GM11168 (cell line): Measurements from ENCODE around the gene WDR45B.

Experiments used
- in situ Hi-C: fragments of 300-500 bp; cut with MboI; formaldehyde crosslinking; loops from one replicate; pipeline ENCODE4 v1.12.0; 2022; ENCODE audit warnings: low sequenced_read_pairs; ENCODE audit not compliant: unreplicated experiment

The WDR45B gene

DNA sequence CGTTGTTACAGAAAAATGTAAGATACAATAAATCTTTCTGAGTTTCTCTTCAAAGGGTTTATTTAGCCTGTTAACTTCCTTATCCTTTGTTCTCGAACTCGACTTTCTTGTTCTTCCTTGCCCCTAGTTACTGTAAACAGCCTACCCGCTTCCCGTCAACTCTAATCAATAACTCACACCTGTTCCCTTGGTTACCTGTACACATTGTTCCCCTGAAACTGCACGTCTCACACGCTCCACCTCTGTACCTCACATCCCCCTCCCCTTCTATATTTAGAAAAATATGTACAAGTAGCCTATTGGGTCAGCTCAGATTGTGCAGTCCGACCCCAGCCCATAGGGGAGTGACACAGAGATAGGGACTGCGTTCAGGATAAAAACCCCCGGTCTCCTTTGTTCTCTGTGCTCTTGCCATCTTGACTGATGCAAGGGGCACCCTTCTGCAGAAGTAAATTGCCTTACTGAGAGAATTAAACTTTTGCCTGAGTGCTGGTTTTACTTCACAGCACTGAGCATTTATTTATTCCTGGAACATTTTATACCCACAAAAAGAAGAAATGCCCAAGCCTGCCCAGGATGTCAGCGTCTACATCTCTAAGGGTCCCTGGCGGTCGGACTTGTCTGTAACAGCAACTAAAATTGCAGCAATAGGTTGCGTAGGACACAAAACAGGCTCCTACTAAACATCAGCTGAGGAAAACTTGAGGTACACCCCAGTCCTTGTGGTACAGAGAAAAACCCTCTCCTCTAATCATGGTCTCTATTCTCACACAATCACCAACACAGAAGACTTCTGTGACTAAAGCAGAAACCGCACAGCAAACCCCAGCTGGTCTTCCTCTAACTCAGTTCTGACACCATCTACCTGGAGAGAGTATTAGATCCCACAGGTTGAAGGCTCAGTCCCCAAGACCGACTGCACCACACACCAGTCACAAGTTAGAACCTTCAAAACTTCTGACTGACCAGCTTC, 11.3 kb downstream of the WDR45B start:
- in situ Hi-C loops: no loop called here

DNA sequence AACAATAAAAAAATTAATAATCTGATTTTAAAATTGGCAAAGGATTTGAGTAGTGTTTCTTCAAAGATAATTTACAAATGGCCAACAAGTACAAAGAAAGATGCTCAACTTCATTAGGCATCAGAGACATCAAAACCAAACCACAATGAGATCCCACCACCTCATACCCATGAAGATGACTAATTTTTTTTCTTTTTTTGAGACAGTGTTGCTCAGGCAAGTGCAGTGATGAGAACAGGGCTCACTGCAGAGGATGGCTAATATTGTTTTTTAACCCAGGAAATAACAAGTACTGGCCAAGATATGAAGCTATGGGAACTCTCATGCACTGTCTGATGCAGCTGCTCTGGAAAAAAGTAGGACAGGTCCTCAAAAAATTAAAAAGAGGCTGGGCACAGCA, 14.9 kb downstream of the WDR45B start:
- in situ Hi-C loops: no loop called here

DNA sequence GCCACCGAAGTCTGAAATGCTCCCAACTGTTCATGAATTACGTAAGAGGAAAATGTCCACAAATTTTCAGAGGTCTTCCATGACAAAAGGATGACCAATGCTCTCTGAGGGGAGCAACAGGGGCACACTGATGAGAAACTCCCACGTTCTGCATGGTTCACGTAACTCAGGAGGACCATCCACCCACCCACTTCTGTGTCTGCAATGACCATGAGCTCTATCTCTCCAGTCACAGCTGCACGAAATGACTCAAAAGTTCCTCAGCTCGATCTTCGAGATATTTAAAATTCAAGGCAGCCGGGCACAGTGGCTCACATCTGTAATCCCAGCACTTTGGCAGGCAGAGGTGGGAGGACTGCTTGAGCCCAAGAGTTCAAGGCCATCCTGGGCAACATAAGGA, 15.8 kb downstream of the WDR45B start:
- in situ Hi-C loops: no loop called here

DNA sequence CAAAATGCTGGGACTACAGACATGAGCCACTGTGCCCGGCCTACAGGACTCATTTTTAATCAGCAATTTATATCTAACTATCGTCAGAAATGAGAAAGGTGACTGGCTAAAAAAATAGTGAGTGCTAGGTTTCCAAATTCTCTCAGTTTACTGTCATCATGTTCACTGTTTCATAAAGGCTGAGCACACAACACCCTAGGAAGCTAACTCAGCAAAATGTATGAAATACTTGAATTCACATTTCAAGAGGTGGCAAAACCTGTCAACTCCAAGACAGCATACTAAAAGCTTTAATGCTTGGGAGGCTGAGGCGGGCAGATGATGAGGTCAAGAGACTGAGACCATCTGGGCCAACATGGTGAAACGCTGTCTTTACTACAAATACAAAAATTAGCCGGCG, 16.7 kb downstream of the WDR45B start:
- in situ Hi-C loops: no loop called here

DNA sequence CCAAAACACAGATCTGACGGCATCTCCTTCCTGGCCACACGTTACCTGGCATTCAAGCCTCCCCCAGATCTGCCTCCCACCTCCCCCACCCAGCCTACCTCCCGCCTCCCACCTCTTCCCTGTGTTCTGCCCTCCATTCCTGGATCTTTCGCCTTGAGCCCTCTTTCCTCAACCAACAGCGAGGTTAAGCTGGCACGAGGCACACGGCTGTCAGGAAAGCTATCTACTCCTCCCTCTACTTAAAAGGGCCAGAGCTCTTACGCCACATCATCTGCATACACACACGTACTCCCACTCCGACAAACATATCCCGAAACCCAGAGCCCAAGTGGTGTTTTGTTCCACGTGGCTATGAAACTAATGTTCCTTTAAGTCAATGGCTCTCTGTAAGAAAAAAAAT, 18.0 kb downstream of the WDR45B start:
- in situ Hi-C loops: no loop called here

DNA sequence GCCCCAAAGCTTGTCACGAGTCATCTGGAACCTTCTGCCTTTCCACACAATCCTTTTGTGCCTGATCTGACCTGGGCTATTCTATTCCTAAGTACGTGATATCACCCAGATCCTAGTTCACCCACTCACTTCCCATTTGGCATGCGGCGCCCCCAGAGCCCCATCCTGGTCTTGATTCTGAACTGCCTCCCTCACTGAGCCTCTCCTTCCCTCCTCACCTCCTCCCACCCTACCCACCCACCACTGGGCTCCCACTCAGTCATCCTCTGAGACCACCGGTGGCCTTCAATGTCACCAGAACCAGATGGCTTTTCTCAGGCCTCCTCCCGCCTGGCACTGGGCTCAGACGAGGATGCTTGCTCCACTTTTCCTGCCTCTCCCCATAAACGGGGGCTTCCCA, 18.5 kb downstream of the WDR45B start:
- in situ Hi-C loops: no loop called here

DNA sequence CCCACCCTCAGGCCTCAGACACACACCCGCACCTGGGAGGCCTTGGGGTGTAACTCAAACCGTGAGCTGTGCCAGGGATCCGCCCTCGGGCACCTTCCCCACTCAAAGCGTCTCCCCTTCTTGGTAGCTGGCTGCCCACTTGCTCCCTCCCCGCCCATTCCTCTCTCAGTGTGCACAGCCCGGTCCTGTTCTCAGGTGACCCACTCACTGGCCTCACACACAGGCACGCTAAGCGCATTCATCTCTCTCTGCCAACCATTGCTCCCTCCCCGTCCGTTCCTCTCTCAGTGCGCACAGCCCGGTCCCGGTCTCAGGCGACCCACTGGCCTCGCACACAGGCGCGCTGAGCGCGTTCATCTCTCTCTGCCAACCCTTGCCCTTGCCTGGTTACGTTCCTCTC, 20.8 kb downstream of the WDR45B start:
- in situ Hi-C loops: no loop called here

DNA sequence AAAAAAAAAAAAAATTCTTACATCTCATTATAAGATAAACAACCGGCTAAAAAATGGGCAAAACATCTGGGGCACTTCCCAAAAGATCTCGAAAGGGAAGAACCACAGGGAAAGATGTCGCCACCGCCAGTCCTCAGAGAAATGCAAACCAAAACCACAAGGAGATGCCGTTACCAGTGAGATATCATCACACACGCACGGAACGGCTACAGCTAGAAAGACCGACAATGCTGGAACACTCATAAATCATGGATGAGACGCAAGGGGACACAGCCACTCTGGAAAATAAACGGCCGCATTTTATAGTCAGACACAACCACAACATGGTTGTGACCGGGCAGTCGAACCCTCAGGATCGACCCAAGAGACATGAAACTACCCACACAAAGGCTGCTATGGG, 24.5 kb downstream of the WDR45B start:
- in situ Hi-C loops: no loop called here

DNA sequence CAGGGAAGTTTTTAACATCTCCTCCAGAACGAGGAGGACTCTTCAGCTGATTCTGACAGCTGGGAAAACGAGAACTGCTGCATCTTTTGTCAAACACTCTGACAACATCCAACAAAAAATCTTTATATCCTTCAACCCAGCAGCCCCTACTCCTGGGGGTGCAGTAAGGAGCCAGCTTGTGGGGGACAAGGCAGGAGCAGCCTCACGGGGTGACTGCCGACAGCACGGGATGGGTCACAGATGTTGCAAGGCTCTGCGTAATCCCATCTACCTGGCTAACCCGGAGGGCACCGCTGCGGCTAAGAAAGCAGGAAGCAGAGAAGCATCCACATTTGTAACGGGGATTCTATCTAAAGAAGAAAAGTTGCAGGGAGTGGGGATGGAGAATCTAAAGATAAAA, 28.6 kb downstream of the WDR45B start:
- in situ Hi-C loops: no loop called here

DNA sequence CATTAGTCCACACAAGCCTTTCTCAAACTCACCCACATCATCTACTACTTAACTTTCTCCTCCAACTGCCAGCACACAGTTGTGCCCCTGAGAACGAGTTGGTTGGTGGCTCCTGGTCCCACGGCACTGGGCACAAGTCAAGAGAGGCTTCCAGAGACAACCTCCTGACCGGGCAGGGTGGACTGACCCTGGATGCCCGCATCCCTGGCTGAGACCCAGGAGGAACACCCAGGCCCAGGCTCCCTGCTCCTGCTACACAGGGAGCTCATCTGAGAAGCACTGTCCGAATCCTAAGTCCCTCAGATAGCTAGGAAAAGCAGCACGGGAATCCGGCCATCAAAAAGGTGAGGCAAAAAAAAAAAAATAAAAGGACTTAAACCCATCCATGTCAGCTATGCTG, 29.0 kb downstream of the WDR45B start:
- in situ Hi-C loops: no loop called here

DNA sequence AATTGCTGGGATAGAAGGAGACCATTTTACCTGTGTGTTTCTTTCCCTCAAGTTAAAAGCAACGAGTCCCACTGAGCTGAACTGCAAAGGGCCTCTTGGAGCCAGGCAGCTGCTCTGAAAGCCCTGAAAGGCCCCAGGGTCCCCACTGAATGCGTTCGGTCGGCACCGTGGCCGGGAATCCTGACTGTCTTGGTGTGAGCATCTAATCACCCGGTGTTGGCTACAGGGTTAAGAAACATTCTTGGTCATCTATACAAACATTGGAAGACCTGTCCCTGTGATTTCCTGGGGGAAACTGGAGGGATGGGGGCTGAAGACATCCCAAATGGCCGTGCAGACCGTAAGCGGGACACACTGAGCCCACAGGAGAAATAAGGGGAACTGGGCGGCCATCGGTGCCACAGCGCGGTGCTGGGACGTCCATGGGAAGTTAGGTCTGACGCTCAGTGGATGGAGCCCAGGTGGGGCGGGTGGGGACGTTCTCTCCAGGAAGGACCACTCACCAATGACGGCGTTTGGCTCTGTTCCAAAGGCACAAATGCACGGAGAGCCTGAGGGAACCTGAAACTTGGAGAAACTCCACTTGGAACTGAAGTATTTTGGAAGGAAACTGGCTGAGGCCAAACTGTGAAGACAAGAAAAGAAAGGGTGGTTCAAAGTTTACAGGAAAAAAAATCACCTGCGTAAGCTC, 32.1 kb downstream of the WDR45B start:
- in situ Hi-C loops: no loop called here

DNA sequence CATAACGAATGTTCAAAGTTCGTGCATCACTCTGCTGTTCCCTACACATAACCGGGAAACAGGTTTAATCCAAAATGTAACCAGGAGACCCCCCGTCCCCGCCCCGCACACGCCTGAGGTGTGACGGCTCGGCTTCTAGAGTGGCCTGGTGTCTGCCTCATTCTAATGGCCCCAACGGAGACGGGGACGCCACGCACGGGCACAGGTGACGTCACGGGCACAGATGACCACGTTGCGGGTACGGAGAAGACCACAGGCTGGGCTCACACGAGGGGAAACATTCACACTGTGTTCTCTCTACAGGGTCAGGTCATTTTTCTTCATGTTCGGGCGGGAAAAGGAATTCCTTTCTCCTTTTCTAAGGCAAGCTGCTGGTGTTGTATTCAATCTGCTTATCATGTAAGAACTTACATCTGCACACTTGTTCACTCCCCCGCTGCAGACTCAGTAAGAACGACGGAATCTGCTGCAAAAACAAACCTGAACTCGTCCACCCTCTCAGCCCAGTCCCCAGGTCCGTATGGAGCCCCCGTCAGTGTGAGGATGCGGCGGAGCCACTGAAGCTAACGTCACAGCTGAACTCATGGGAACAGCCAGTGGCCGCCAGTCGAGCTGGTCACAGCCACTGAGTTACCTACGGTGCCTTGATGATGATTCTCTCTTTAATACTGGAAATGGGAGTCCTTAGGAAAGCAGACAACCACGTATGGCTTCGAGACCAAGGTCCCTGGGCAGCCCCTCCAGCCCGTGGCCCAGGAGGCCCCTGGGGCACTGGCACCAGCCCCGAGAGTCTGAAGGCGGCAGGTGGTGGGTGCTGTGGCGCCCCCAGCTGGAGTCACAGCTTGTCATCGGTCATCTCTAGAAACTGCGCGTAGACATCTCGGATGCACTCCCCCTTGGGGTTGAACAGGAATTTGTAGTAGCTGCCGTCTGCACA, 32.9 kb downstream of the WDR45B start:
- in situ Hi-C loops: no loop called here

DNA sequence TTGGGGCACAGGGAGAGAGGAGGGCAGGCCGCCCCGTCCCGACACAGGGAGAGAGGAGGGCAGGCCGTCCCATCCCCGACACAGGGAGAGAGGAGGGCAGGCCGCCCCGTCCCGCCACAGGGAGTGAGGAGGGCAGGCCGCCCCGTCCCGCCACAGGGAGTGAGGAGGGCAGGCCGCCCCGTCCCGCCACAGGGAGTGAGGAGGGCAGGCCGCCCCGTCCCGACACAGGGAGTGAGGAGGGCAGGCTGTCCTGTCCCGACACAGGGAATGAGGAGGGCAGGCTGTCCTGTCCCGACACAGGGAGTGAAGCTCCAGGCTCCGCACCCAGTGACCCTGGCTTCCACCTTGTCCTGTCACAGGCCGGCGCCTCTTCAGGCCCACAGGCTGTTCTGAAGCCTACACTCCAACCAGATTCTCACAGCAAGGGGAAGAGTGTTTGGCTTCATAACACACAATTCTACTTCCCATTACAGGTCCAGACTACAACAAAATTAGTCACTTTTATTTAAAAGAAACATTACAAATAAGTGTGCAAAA, 34.1 kb downstream of the WDR45B start:
- in situ Hi-C loops: no loop called here

DNA sequence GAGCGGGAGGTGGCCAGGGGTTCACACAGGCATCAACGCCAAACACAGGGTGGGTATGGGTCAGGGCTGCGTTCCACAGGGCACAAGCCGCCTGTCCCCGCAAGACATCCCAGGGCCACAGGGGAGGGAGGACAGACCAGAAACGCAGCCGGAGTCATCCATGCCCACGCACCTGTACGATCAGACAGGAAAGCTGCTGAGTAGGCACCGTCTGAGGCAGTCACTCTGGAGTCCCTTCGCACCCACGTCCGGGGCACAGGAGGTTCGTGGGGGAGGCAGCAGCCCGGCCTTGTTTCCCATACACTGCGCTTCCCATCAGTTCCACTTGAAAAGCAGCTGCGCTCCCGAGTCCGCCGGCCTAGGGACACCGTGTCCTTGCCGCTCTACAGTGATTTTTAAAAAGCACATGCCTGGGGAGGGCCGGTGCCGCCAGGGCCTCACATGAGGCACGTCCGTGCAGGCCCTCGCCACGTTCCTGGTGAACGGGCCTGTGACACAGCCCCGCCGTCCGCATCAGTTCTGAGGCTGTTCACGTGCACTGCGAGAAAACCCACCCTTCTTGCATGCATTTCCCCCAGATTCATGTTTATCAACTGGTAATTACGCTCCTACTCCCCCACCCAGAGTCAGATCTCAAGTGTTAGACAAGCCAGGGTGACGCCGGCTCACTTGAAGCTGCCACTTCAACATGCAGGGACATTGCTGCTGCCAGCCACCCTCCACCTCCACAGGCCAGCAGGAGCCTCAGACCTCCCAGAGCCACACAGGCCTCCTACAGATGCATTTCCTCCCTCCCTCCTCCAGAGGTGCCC, 34.8 kb downstream of the WDR45B start:
- in situ Hi-C loops: no loop called here

DNA sequence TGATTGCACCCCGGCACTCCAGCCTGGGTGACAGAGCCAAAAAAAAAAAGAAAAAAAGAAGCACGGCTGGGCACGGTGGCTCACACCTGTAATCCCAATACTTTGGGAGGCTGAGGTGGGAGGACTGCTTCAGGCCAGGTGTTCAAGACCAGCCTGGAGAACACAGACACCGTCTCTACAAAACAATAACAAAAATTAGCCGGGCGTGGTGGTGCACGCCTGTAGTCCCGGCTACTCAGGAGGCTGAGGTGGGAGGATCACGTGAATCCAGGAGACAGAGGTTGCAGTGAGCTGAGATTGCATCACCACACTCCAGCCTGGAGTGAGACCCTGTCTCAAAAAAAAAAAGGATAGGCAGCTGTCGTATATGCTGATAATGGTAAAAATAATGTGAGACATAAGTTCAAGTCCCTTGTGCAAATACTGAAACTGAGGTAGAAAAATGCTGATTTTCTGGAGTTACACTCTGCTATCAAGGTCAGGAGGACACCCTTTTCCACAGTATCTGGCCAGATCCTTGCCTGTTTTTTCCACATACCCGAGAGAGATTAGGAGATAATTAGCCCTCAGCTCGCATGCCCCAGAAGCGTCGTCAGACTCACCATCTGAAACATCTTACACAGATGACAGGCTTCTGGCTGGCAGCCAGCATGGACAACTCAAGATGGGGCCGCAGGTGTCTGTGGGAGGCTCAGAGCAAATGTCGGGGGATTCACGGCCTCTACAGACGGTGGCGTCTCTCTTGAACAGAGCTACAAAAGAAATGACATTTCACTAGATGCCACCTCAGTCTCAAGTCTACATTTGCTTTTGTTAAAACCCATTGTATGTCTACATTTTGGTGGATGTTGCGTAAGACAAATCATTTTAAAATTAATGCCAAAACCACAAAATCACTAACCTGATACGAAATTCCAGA, 36.8 kb downstream of the WDR45B start:
- in situ Hi-C loops: no loop called here

DNA sequence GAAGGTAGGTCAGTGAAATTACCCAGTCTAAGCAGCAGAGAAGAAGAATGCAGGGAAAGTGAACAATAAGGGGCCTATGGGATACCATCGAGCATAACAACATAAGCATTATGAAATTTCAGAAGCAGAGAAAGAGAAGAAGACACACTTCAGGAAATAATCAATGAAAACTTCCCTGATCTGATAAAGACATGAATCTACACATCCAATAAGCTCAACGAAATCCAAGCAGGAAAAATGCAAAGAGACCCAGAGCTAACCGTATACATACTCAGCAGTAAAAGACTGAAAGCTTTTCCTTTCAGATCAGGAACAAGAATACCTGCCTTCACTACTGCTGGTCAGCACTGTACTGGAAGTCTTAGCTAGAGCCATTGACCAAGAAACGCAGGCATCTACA, 38.6 kb downstream of the WDR45B start:
- in situ Hi-C loops: no loop called here

DNA sequence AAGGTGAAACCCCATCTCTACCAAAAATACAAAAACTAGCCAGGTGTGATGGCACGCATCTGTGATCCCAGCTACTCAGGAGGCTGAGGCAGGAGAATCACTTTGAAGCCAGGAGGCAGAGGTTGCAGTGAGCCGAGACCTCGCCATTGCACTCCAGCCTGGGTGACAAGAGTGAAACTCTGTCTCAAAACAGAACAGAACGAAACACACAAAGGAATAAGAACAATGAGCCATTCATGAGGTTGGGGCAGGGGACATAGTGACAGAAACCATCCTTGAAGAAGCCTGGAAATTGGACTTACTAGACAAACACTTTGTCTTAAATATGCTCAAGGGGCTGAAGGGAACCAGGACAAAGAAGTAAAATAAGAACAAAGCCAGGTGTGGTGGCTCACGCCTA, 39.4 kb downstream of the WDR45B start:
- in situ Hi-C loops: no loop called here

DNA sequence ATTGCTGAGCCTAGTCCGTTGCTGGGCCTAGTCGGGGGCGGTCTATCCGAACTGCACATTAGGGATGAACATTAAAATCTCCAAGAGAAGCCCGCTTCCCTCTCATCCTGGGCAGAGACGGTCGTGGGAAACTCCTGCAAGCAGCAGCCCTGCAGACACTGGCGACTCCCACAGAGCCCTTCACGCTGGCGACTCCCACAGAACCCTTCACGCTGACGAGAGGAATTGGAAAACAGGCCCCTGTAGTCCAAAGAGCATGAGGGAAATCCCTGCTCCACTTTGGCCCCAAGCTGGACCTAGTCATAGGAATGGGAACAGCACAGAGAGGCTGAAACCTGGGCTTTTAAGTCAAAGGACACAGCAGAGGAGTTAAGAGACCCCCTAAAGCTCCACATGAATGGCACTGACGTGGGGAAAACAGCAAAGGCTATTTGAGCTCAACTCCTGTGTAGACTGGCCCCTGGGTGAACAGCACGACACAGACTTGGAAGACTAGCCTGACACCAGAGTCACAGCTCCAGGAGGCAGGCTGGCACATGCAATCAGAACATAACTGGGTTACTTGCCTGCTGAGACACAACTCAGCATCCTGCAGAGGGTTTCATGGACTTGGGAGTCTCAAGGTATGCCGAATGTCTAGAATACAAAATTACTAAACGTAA, 42.2 kb downstream of the WDR45B start:
- in situ Hi-C loops: no loop called here
